Liver (tissue), 9 donors: Measurements from ENCODE around the gene MIEF1. TPM values are rescaled to one million over a fixed set of nuclear protein-coding genes. Genes with fewer than 3 reads are reported as not detected.

Experiments
- DNase-seq: peaks from one replicate; pipeline ENCODE4 v3.0.0-alpha.2; 2017; ENCODE audit warnings: low spot score
- H3K27ac ChIP-seq, 2 donors: one replicate each; pipeline ENCODE4 v1.7.0; 2013; ENCODE audit warnings: inconsistent platforms in 2 of 2, low read length in 2 of 2, control low read depth in 1 of 2, low read depth in 1 of 2, mild to moderate bottlenecking in 1 of 2
- H3K27me3 ChIP-seq, 4 donors: one replicate each; pipeline versions ENCODE4 v1.6.1 to v1.7.0; 2013; ENCODE audit warnings: low read length in 3 of 4, inconsistent platforms in 1 of 4, mild to moderate bottlenecking in 1 of 4, moderate library complexity in 1 of 4; ENCODE audit not compliant: control insufficient read depth in 4 of 4, insufficient read depth in 4 of 4
- H3K36me3 ChIP-seq, 4 donors: one replicate each; pipeline versions ENCODE4 v1.6.1 to v1.7.0; 2013; ENCODE audit warnings: low read length in 3 of 4, mild to moderate bottlenecking in 3 of 4, low read depth in 1 of 4, moderate library complexity in 1 of 4; ENCODE audit not compliant: control insufficient read depth in 4 of 4, insufficient read depth in 3 of 4
- H3K4me1 ChIP-seq, 4 donors: one replicate each; pipeline versions ENCODE4 v1.6.1 to v1.7.0; 2013; ENCODE audit warnings: low read length in 3 of 4, mild to moderate bottlenecking in 3 of 4, moderate library complexity in 1 of 4; ENCODE audit not compliant: control insufficient read depth in 4 of 4, insufficient read depth in 4 of 4
- H3K4me3 ChIP-seq, 3 donors: one replicate each; pipeline versions ENCODE4 v1.6.1 to v1.7.0; 2013; ENCODE audit warnings: low read length in 3 of 3, control low read depth in 1 of 3, low read depth in 1 of 3, mild to moderate bottlenecking in 1 of 3
- H3K9ac ChIP-seq, 2 donors: one replicate each; pipeline ENCODE4 v1.7.0; 2013; ENCODE audit warnings: low read length in 2 of 2, mild to moderate bottlenecking in 2 of 2, moderate library complexity in 2 of 2, control low read depth in 1 of 2, low read depth in 1 of 2
- H3K9me3 ChIP-seq, 4 donors: one replicate each; pipeline versions ENCODE4 v1.6.1 to v1.7.0; 2013; ENCODE audit warnings: low read length in 3 of 4; ENCODE audit not compliant: control insufficient read depth in 4 of 4
- ATF3 ChIP-seq: IDR thresholded peaks from 2 replicates; pipeline ENCODE4 v1.6.1; 2016; ENCODE audit warnings: antibody characterized with exemption
- CTCF ChIP-seq: fragments of 150-350 bp; IDR thresholded peaks from 2 replicates; pipeline ENCODE4 v1.5.1; 2017; ENCODE audit warnings: improper control_type of control experiment, low read depth, low read length; ENCODE audit not compliant: missing input control
- FOXA2 ChIP-seq: IDR thresholded peaks from 2 replicates; pipeline ENCODE4 v1.6.1; 2016; ENCODE audit warnings: antibody characterized with exemption
- HNF4A ChIP-seq, 2 donors: conservative IDR thresholded peaks; 2 replicates each; pipeline ENCODE4 v1.6.1; 2016; ENCODE audit warnings: antibody characterized with exemption in 2 of 2, mild to moderate bottlenecking in 2 of 2
- JUND ChIP-seq, 2 donors: IDR thresholded peaks; 2 replicates each; pipeline ENCODE4 v1.6.1; 2016; ENCODE audit warnings: antibody characterized with exemption in 2 of 2
- NR2F2 ChIP-seq: IDR thresholded peaks from 2 replicates; pipeline ENCODE4 v1.6.1; 2016; ENCODE audit warnings: antibody characterized with exemption
- RAD21 ChIP-seq, 2 donors: IDR thresholded peaks; 2 replicates each; pipeline ENCODE4 v1.6.1; 2016; ENCODE audit warnings: antibody characterized with exemption in 2 of 2, mild to moderate bottlenecking in 2 of 2
- REST ChIP-seq: IDR thresholded peaks from 2 replicates; pipeline ENCODE4 v1.6.1; 2016; ENCODE audit warnings: antibody characterized with exemption, mild to moderate bottlenecking
- RXRA ChIP-seq, 2 donors: IDR thresholded peaks; 2 replicates each; pipeline ENCODE4 v1.6.1; 2017 to 2018; ENCODE audit warnings: antibody characterized with exemption in 2 of 2, mild to moderate bottlenecking in 1 of 2
- SP1 ChIP-seq: IDR thresholded peaks from 2 replicates; pipeline ENCODE4 v1.6.1; 2018; ENCODE audit warnings: antibody characterized with exemption, mild to moderate bottlenecking
- YY1 ChIP-seq: IDR thresholded peaks from 2 replicates; pipeline ENCODE4 v1.6.1; 2016; ENCODE audit warnings: antibody characterized with exemption, mild to moderate bottlenecking
- WGBS: extraction: QIAGEN DNeasy Blood & Tissue Kit; methylation state at CpG from one replicate; pipeline ENCODE4 v1.1.7; 2013; 5-methylcytosine and 5-hydroxymethylcytosine counted together
- polyA plus RNA-seq, 2 donors: library from polyadenylated mRNA; stranded (reverse) in 1 of 2; unstranded in 1 of 2; fragments of 200-250 nt in 1 of 2; fragments of >200 nt in 1 of 2; fragmentation: Nextera tagmentation in 1 of 2; extraction: Ambion mirVana in 1 of 2; gene quantifications; one replicate each; pipeline versions ENCODE4 v1.2.1 to v1.2.3, GENCODE V29; 2013 to 2015
- total RNA-seq, 2 donors: library from RNA; depleted of rRNA; stranded (reverse); fragments of >200 nt; gene quantifications; one replicate each; pipeline ENCODE4 v1.2.3, GENCODE V29; 2014
- TF ChIP-seq, protein P1 (sequence below): IDR thresholded peaks from 2 replicates; pipeline ENCODE4 v1.6.1; 2016; ENCODE audit warnings: antibody characterized with exemption
- donor health status: healthy.
- donor health status: healthy.
- donor health status: healthy.
- donor health status: healthy.
- donor health status: healthy.

Gene MIEF1
- total and polyA plus RNA-seq, 4 donors, result 12.9 to 31.1 (median 20.7) TPM

- no peak overlapping the region for H3K4me3 ChIP-seq
- H3K36me3 ChIP-seq, result no peaks in the 10 kb centered on the region
- no peak overlapping the region for H3K9ac ChIP-seq
- H3K27ac ChIP-seq, result no peak overlapping the region
- no peaks in the 10 kb centered on the region for H3K9me3 ChIP-seq
- peaks cover 0 to 4% (median 2%) of the 10 kb centered on the region in 4 donors for H3K27me3 ChIP-seq
- DNase-seq, result no peak
- H3K4me1 ChIP-seq, result peaks cover 0 to 4% (median 0%) of the 10 kb centered on the region in 4 donors
- TF ChIP-seq FOXA2, result no peak
- no peak for TF ChIP-seq SP1
- no peak for TF ChIP-seq RXRA (IDR thresholded peaks at IDR 0.05)
- TF ChIP-seq RAD21 (IDR thresholded peaks at IDR 0.05), result no peak
- no peak for TF ChIP-seq HNF4A (conservative IDR thresholded peaks at IDR 0.05)
- TF ChIP-seq NR2F2, result no peak
- TF ChIP-seq ATF3, result no peak
- TF ChIP-seq CTCF, result no peak
- 95% methylated on average over 6 of the region's 6 CpGs for WGBS
Measured at GRCh38 chr22:39463277-39463676, 38.8 kb upstream of the MIEF1 start.

GRCh38 chr22:39463931-39464390, 38.1 kb upstream of the MIEF1 start:
- Histone ChIP-seq H3K4me1 (peaks cover 0 to 4% (median 0%) of the 10 kb centered on the region in 4 donors), H3K27ac (no peak overlapping the region)
- WGBS, result 54% methylated on average over 10 of the region's 10 CpGs

More at GRCh38 chr22:39463931-39464390, 38.1 kb upstream of the MIEF1 start:
- H3K36me3 ChIP-seq, result no peaks in the 10 kb centered on the region
- H3K4me3 ChIP-seq, result no peak overlapping the region
- H3K9ac ChIP-seq, result no peak overlapping the region
- no peak for DNase-seq
- H3K27me3 ChIP-seq, result no peaks in the 10 kb centered on the region
- TF ChIP-seq, protein P1, sequence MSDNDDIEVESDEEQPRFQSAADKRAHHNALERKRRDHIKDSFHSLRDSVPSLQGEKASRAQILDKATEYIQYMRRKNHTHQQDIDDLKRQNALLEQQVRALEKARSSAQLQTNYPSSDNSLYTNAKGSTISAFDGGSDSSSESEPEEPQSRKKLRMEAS, result peak; percentile 74
- TF ChIP-seq REST (no peak), SP1 (peak; percentile 33), RXRA (IDR thresholded peaks at IDR 0.05) (peak; percentile 60 to 86), RAD21 (IDR thresholded peaks at IDR 0.05) (no peak), JUND (IDR thresholded peaks at IDR 0.05) (peak in 1 of 2 donors; percentile 50), HNF4A (conservative IDR thresholded peaks at IDR 0.05) (peak; percentile 40 to 73), YY1 (peak; percentile 45)
- H3K9me3 ChIP-seq, result no peaks in the 10 kb centered on the region
